ENCODE measurements around the gene INTS6. TPM values are rescaled to one million over a fixed set of nuclear protein-coding genes. Genes with fewer than 3 reads are reported as not detected.
A peak's percentile ranks its signal among the peaks of the same experiment; 100 is the strongest.

INTS6 gene
- total and polyA plus RNA-seq, 8 donors: 25.0 to 47.3 (median 41.8) TPM

- DNase-seq (peak in 2 of 4 donors; percentile 18 to 41), ATAC-seq (no peak)
- no peak overlapping the region for H3K4me3 ChIP-seq
- H3K27me3 ChIP-seq: no peaks in the 10 kb centered on the region
- H3K27ac ChIP-seq: no peak overlapping the region
- intact Hi-C loops (cut with DNase I): no loop called here
- H3K9me3 ChIP-seq: no peaks in the 10 kb centered on the region
- H3K36me3 ChIP-seq: peaks cover 0 to 9% of the 10 kb centered on the region in 2 donors
- no peak for TF ChIP-seq CTCF (IDR thresholded peaks at IDR 0.05)
- peaks cover 0 to 18% of the 10 kb centered on the region in 2 donors for H3K4me1 ChIP-seq
Observed at GRCh38 chr13:51444922-51445321, 7.9 kb downstream of the INTS6 start.

- no peaks in the 10 kb centered on the region for H3K36me3 ChIP-seq
- intact Hi-C loops (cut with DNase I): no loop called here
- TF ChIP-seq CTCF (IDR thresholded peaks at IDR 0.05): no peak
- no peak overlapping the region for H3K4me3 ChIP-seq
- H3K27me3 ChIP-seq: no peaks in the 10 kb centered on the region
- H3K9me3 ChIP-seq: no peaks in the 10 kb centered on the region
- no peaks in the 10 kb centered on the region for H3K4me1 ChIP-seq
- DNase-seq: no peak
- no peak for ATAC-seq
- H3K27ac ChIP-seq: no peak overlapping the region
Observed at GRCh38 chr13:51440381-51440780, 12.5 kb downstream of the INTS6 start.

- H3K4me3 ChIP-seq: no peak overlapping the region
- ATAC-seq (no peak), DNase-seq (no peak)
- no peaks in the 10 kb centered on the region for H3K4me1 ChIP-seq
- no peaks in the 10 kb centered on the region for H3K36me3 ChIP-seq
- H3K27me3 ChIP-seq: no peaks in the 10 kb centered on the region
- no peak for TF ChIP-seq CTCF (IDR thresholded peaks at IDR 0.05)
- no peaks in the 10 kb centered on the region for H3K9me3 ChIP-seq
- H3K27ac ChIP-seq: no peak overlapping the region
- intact Hi-C loops (cut with DNase I): no loop called here
Observed at GRCh38 chr13:51437550-51438127, 15.2 kb downstream of the INTS6 start.

GRCh38 chr13:51435002-51435578 is 17.7 kb downstream of the INTS6 start:
- intact Hi-C loops (cut with DNase I): no loop called here
- peak; percentile 11 to 47 for TF ChIP-seq CTCF (IDR thresholded peaks at IDR 0.05)
- Histone ChIP-seq H3K27me3 (no peaks in the 10 kb centered on the region), H3K27ac (no peak overlapping the region), H3K36me3 (peaks cover 0 to under 1% of the 10 kb centered on the region in 2 donors), H3K4me1 (no peaks in the 10 kb centered on the region), H3K4me3 (no peak overlapping the region), H3K9me3 (no peaks in the 10 kb centered on the region)
- DNase-seq (peak in 1 of 4 donors; percentile 16), ATAC-seq (no peak)

GRCh38 chr13:51432576-51432975 is 20.3 kb downstream of the INTS6 start:
- Histone ChIP-seq H3K9me3 (no peaks in the 10 kb centered on the region), H3K36me3 (peaks cover 0 to 23% of the 10 kb centered on the region in 2 donors), H3K27me3 (no peaks in the 10 kb centered on the region), H3K4me1 (no peaks in the 10 kb centered on the region), H3K27ac (no peak overlapping the region), H3K4me3 (no peak overlapping the region)
- ATAC-seq: no peak
- DNase-seq: no peak
- TF ChIP-seq CTCF (IDR thresholded peaks at IDR 0.05): no peak
- intact Hi-C loops (cut with DNase I): no loop called here

All from left lung (tissue), 10 donors.